ENCODE data around the gene TMEM41B.

- TF ChIP-seq CTCF (IDR thresholded peaks at IDR 0.05) (no peak), POLR2A (IDR thresholded peaks at IDR 0.05) (no peak)
Measured at GRCh38 chr11:9231848-9232177, 82.6 kb downstream of the TMEM41B start.

Measured in thyroid gland (tissue), 4 donors.